Activated T-helper 17 cell treated with anti-CD3 and anti-CD28 coated beads, Interleukin-2, amount 50 U/mL, for 72 hours (primary cell): ENCODE data around the gene PEPD. TPM values are rescaled to one million over a fixed set of nuclear protein-coding genes. Genes with fewer than 3 reads are reported as not detected.
A peak's percentile ranks its signal among the peaks of the same experiment; 100 is the strongest.

Source experiments
- ATAC-seq: fragments of 150-1000 bp; cut with Tn5 transposase; replicated peaks from 2 replicates; pipeline ENCODE4 v1.10.0; 2021; ENCODE audit warnings: mild to moderate bottlenecking, moderate library complexity
- H3K27ac Mint-ChIP-seq: one replicate; pipeline ENCODE4 v1.8.0; 2022; ENCODE audit warnings: mixed read lengths
- H3K27me3 Mint-ChIP-seq: one replicate; pipeline ENCODE4 v1.8.0; 2022; ENCODE audit warnings: mixed read lengths
- H3K36me3 Mint-ChIP-seq: one replicate; pipeline ENCODE4 v1.8.0; 2022; ENCODE audit warnings: low read depth, mild to moderate bottlenecking, mixed read lengths
- H3K4me1 Mint-ChIP-seq: one replicate; pipeline ENCODE4 v1.8.0; 2022; ENCODE audit warnings: mixed read lengths
- H3K4me3 Mint-ChIP-seq: one replicate; pipeline ENCODE4 v1.8.0; 2022; ENCODE audit warnings: mild to moderate bottlenecking, mixed read lengths
- H3K9me3 Mint-ChIP-seq: one replicate; pipeline ENCODE4 v1.8.0; 2022; ENCODE audit warnings: mixed read lengths
- total RNA-seq, 2 donors: library from RNA; stranded (reverse); gene quantifications; one replicate each; pipeline ENCODE4 v1.2.3, GENCODE V29; 2022

The PEPD gene
- total RNA-seq, 2 donors from 2014 or later = 16.4 to 33.1 TPM

GRCh38 chr19:33412601-33413425 is 108.8 kb downstream of the PEPD start:
- H3K4me3 Mint-ChIP-seq = no peak overlapping the region
- peaks cover 6% of the 10 kb centered on the region for H3K4me1 Mint-ChIP-seq
- H3K27me3 Mint-ChIP-seq = no peaks in the 10 kb centered on the region
- no peaks in the 10 kb centered on the region for H3K9me3 Mint-ChIP-seq
- H3K27ac Mint-ChIP-seq = no peak overlapping the region
- no peak for ATAC-seq
- no peaks in the 10 kb centered on the region for H3K36me3 Mint-ChIP-seq

GRCh38 chr19:33411621-33412180 is 109.9 kb downstream of the PEPD start:
- H3K9me3 Mint-ChIP-seq = no peaks in the 10 kb centered on the region
- no peak overlapping the region for H3K27ac Mint-ChIP-seq
- no peaks in the 10 kb centered on the region for H3K27me3 Mint-ChIP-seq
- peaks cover 4% of the 10 kb centered on the region for H3K4me1 Mint-ChIP-seq
- ATAC-seq = no peak
- H3K4me3 Mint-ChIP-seq = no peak overlapping the region
- H3K36me3 Mint-ChIP-seq = no peaks in the 10 kb centered on the region

- H3K9me3 Mint-ChIP-seq = no peaks in the 10 kb centered on the region
- peaks cover 4% of the 10 kb centered on the region for H3K4me1 Mint-ChIP-seq
- no peak overlapping the region for H3K4me3 Mint-ChIP-seq
- no peak for ATAC-seq
- H3K27ac Mint-ChIP-seq = no peak overlapping the region
- no peaks in the 10 kb centered on the region for H3K36me3 Mint-ChIP-seq
- no peaks in the 10 kb centered on the region for H3K27me3 Mint-ChIP-seq
Observed at GRCh38 chr19:33410915-33411401, 110.6 kb downstream of the PEPD start.

DNA sequence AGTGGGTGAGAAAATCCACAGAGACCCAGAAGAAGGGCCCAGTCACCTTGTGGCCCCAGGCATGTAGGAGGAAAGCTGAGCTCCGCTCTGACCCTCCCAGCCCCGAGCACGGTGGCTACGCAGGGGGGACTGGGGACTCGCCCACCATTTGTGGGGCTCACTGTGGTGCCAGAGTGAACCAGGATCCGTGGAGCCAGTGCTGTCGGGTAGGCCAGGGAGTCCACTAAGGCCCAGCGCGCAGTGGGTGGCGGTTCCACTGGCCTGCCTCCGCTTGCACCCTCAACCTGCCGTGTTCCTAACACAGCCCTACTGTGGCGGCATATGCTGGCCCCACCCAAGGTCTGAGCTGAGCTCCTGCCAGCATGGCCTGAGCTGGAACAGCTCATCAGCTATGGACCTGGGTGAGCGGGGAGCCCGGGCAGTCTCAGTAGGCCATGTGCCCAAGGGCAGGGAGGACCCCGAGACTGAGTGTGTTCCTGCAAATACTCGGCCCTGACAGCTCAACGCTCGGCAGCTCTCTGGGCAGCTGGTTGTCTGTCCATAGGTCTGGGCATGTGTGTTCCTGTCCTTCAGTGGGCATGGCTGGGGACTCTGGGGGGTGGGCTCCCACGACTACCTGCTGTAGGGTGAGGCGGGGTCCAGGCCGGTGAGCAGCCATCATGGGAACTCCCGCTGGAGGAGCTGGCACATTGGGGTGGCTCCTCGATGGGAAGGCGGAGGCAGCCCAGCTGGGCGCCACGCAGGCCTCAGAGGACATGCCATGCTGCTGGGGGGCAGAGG is 111.5 kb downstream of the PEPD start:
- H3K27ac Mint-ChIP-seq = no peak overlapping the region
- H3K4me3 Mint-ChIP-seq = no peak overlapping the region
- H3K36me3 Mint-ChIP-seq = no peaks in the 10 kb centered on the region
- peaks cover 6% of the 10 kb centered on the region for H3K4me1 Mint-ChIP-seq
- no peaks in the 10 kb centered on the region for H3K9me3 Mint-ChIP-seq
- no peak for ATAC-seq
- H3K27me3 Mint-ChIP-seq = no peaks in the 10 kb centered on the region

GRCh38 chr19:33408538-33409434 is 112.8 kb downstream of the PEPD start:
- Mint-ChIP-seq H3K4me3 (no peak overlapping the region), H3K4me1 (peaks cover 6% of the 10 kb centered on the region), H3K36me3 (no peaks in the 10 kb centered on the region), H3K27me3 (no peaks in the 10 kb centered on the region), H3K27ac (no peak overlapping the region), H3K9me3 (no peaks in the 10 kb centered on the region)
- no peak for ATAC-seq

- Mint-ChIP-seq H3K9me3 (no peaks in the 10 kb centered on the region), H3K27ac (no peak overlapping the region), H3K27me3 (no peaks in the 10 kb centered on the region), H3K4me1 (peaks cover 6% of the 10 kb centered on the region), H3K36me3 (no peaks in the 10 kb centered on the region), H3K4me3 (no peak overlapping the region)
- no peak for ATAC-seq
Observed at GRCh38 chr19:33408116-33408515, 113.5 kb downstream of the PEPD start.

GRCh38 chr19:33407716-33408115 is 113.9 kb downstream of the PEPD start:
- Mint-ChIP-seq H3K27me3 (no peaks in the 10 kb centered on the region), H3K36me3 (no peaks in the 10 kb centered on the region), H3K4me1 (peaks cover 6% of the 10 kb centered on the region), H3K27ac (no peak overlapping the region), H3K4me3 (no peak overlapping the region), H3K9me3 (no peaks in the 10 kb centered on the region)
- ATAC-seq = no peak

GRCh38 chr19:33407140-33407551 is 114.4 kb downstream of the PEPD start:
- ATAC-seq = peak; percentile 17
- Mint-ChIP-seq H3K27me3 (no peaks in the 10 kb centered on the region), H3K4me3 (no peak overlapping the region), H3K4me1 (peaks cover 6% of the 10 kb centered on the region), H3K27ac (no peak overlapping the region), H3K9me3 (no peaks in the 10 kb centered on the region), H3K36me3 (no peaks in the 10 kb centered on the region)

- Mint-ChIP-seq H3K4me3 (no peak overlapping the region), H3K27ac (peak overlapping the region; percentile 10), H3K36me3 (no peaks in the 10 kb centered on the region), H3K4me1 (peaks cover 6% of the 10 kb centered on the region), H3K27me3 (no peaks in the 10 kb centered on the region), H3K9me3 (no peaks in the 10 kb centered on the region)
- peak; percentile 74 for ATAC-seq
Observed at GRCh38 chr19:33406521-33407139, 115.0 kb downstream of the PEPD start.

GRCh38 chr19:33405553-33406461 is 115.8 kb downstream of the PEPD start:
- Mint-ChIP-seq H3K4me3 (no peak overlapping the region), H3K4me1 (peaks cover 6% of the 10 kb centered on the region), H3K9me3 (no peaks in the 10 kb centered on the region), H3K36me3 (no peaks in the 10 kb centered on the region), H3K27ac (peak overlapping the region; percentile 10), H3K27me3 (no peaks in the 10 kb centered on the region)
- peak; percentile 83 for ATAC-seq

- no peaks in the 10 kb centered on the region for H3K9me3 Mint-ChIP-seq
- no peaks in the 10 kb centered on the region for H3K36me3 Mint-ChIP-seq
- H3K27ac Mint-ChIP-seq = no peak overlapping the region
- ATAC-seq = no peak
- H3K4me1 Mint-ChIP-seq = peaks cover 6% of the 10 kb centered on the region
- H3K27me3 Mint-ChIP-seq = no peaks in the 10 kb centered on the region
- H3K4me3 Mint-ChIP-seq = no peak overlapping the region
Observed at GRCh38 chr19:33405254-33405552, 116.4 kb downstream of the PEPD start.

DNA sequence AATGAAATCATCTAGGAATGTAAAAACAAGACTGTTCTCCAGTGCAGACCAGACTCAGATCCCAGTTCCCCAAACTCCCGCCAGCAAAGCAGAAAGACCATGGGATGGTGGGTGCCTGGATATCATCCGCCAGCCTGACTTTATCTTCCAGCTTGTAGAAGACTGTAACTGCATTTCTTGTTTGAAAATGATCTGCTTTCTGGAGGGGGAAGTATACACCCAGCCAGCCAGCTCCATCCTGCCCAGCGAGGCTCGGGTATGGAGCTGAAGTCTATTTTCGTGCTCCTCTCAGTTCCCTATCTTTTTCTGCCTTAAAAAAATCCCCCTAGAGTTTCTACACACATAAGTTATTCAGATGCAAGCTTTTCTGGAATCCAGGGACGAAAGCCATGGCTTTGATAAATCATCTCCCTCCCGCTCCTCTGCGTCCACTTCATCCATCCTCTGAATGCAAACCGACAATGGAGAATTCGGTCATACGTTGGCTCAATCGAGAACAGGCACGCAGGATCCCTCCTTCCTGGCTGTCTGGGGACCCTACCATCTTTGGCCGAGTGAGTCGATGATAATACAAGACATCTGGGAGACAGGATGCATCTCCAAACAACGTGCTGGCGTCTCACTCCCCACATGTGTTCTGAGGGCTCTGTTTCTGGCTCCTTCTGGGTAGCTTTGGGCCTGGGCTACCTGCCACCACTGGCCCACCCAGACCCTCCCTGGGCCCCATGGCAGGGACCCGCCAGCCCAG is 116.9 kb downstream of the PEPD start:
- peaks cover 6% of the 10 kb centered on the region for H3K4me1 Mint-ChIP-seq
- no peaks in the 10 kb centered on the region for H3K36me3 Mint-ChIP-seq
- no peaks in the 10 kb centered on the region for H3K9me3 Mint-ChIP-seq
- H3K4me3 Mint-ChIP-seq = no peak overlapping the region
- no peaks in the 10 kb centered on the region for H3K27me3 Mint-ChIP-seq
- ATAC-seq = no peak
- H3K27ac Mint-ChIP-seq = peak overlapping the region; percentile 36
